ENCODE measurements around the gene MBD6.
"Not testable (repeated sequence)": the region's sequence is repeated elsewhere in the genome, so short reads cannot be mapped to it uniquely, and the experiment has no call there.

Gene MBD6

GRCh38 chr12:57500213-57500612 is 22.4 kb upstream of the MBD6 start (continued):
- TF ChIP-seq TSHZ2 (CRISPR knock-in tag; IDR thresholded peaks at IDR 0.05) (no peak), PPARA (CRISPR knock-in tag; IDR thresholded peaks at IDR 0.05; ENCODE audit: borderline replicate concordance) (no peak), POU6F1 (CRISPR knock-in tag; IDR thresholded peaks at IDR 0.05; ENCODE audit: borderline replicate concordance, low read depth) (no peak), ZFP3 (CRISPR knock-in tag; IDR thresholded peaks at IDR 0.05) (no peak)

DNA sequence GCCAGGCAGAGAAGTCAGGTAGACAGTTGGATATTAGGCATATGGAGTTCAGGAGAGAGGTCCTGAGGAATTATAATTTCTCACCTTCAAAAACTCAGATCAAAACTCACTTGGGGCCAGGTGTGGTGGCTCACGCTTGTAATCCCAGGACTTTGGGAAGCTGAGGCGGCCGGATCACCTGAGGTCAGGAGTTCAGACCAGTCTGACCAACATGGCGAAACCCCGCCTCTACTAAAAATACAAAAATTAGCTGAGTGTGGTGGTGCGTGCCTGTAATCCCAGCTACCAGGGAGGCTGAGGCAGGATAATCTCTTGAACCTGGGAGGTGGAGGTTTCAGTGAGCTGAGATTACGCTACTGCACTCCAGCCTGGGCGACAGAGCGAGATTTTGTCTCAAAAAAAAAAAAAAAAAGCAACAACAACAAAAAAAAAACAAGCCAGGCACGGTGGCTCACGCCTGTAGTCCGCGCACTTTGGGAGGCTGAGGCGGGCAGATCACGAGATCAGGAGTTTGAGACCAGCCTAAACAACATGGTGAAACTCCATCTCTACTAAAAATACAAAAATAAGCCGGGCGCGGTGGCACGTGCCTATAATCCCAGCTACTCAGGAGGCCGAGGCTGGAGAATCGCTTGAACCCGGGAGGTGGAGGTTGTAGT is 20.2 kb upstream of the MBD6 start:
- ATAC-seq = not testable (repeated sequence)

GRCh38 chr12:57506541-57506940 is 16.1 kb upstream of the MBD6 start:
- ATAC-seq = not testable (repeated sequence)

- ATAC-seq = not testable (repeated sequence)
Observed at GRCh38 chr12:57507796-57508195, 14.8 kb upstream of the MBD6 start.

GRCh38 chr12:57511161-57511560 is 11.5 kb upstream of the MBD6 start:
- no peak for ATAC-seq
- TF ChIP-seq ISL1 (CRISPR knock-in tag; IDR thresholded peaks at IDR 0.05) (no peak), ZNF565 (CRISPR knock-in tag; conservative IDR thresholded peaks at IDR 0.05; ENCODE audit: low read depth) (no peak), TCF4 (CRISPR knock-in tag; IDR thresholded peaks at IDR 0.05; ENCODE audit: borderline replicate concordance) (no peak), TSHZ2 (CRISPR knock-in tag; IDR thresholded peaks at IDR 0.05) (no peak), ZNF8 (CRISPR knock-in tag; IDR thresholded peaks at IDR 0.05) (no peak), SNAI2 (CRISPR knock-in tag; IDR thresholded peaks at IDR 0.05) (no peak), ZNF70 (CRISPR knock-in tag; IDR thresholded peaks at IDR 0.05) (no peak), PATZ1 (CRISPR knock-in tag; IDR thresholded peaks at IDR 0.05; ENCODE audit: borderline replicate concordance) (no peak), CREB5 (CRISPR knock-in tag; IDR thresholded peaks at IDR 0.05; ENCODE audit: low read depth) (no peak), RARB (CRISPR knock-in tag; IDR thresholded peaks at IDR 0.05) (no peak)

Measured in SK-N-SH treated with all-trans-retinoic acid at 6 μM for 48 hours (cell line).